Testis (tissue), 3 donors: ENCODE measurements around the gene MOXD1. TPM values are rescaled to one million over a fixed set of nuclear protein-coding genes. Genes with fewer than 3 reads are reported as not detected.

Source experiments
- DNase-seq: peaks from one replicate; pipeline ENCODE4 v3.0.0-alpha.2; 2019
- H3K27ac ChIP-seq, 2 donors: fragments of 200-600 bp; sonication (generic); one replicate each; pipeline ENCODE4 v1.5.1; 2019
- H3K27me3 ChIP-seq: fragments of 200-600 bp; sonication (generic); one replicate; pipeline ENCODE4 v1.5.1; 2019
- H3K36me3 ChIP-seq: fragments of 200-600 bp; sonication (generic); one replicate; pipeline ENCODE4 v1.5.1; 2017; ENCODE audit warnings: low read depth; ENCODE audit errors: missing control alignments
- H3K4me1 ChIP-seq: fragments of 200-600 bp; sonication (generic); one replicate; pipeline ENCODE4 v1.5.1; 2019
- H3K4me3 ChIP-seq, 2 donors: fragments of 200-600 bp; sonication (generic); one replicate each; pipeline ENCODE4 v1.5.1; 2017 to 2019
- H3K9me3 ChIP-seq: fragments of 200-600 bp; sonication (generic); one replicate; pipeline ENCODE4 v1.5.1; 2017
- POLR2A ChIP-seq: fragments of 450-650 bp; IDR thresholded peaks from one replicate; pipeline ENCODE4 v1.6.1; 2017; ENCODE audit warnings: antibody characterized with exemption, mild to moderate bottlenecking, moderate library complexity
- WGBS, 2 donors: methylation state at CpG; one replicate each; pipeline ENCODE4 v1.1.5; 2018; 5-methylcytosine and 5-hydroxymethylcytosine counted together
- intact Hi-C: fragments of 100-400 bp; cut with DNase I; formaldehyde crosslinking; loops from one replicate; pipeline ENCODE4 v1.15.1; 2023; ENCODE audit warnings: low total_unique reads
- polyA plus RNA-seq: library from polyadenylated mRNA; stranded (reverse); fragments of 350-450 nt; fragmentation: Illumina TruSeq; extraction: RNeasy Lipid Tissue Mini Kit (QIAGEN cat#74804); gene quantifications from one replicate; pipeline ENCODE4 v1.2.3, GENCODE V29; 2014; ENCODE audit warnings: low read depth, low replicate concordance; ENCODE audit not compliant: insufficient read depth
- total RNA-seq, 2 donors: library from RNA; depleted of rRNA; stranded (reverse); fragments of >200 nt; gene quantifications; one replicate each; pipeline ENCODE4 v1.2.3, GENCODE V29; 2016
- TF ChIP-seq, protein P1 (sequence below), 3 experiments: fragments of 450-650 bp in 2 of 3; fragments of 200-600 bp in 1 of 3; sonication (generic) in 1 of 3; IDR thresholded peaks; one replicate each; pipeline ENCODE4 v1.5.1; 2016 to 2019; ENCODE audit warnings: antibody characterized with exemption in 3 of 3, mild to moderate bottlenecking in 2 of 3, moderate library complexity in 1 of 3

MOXD1 gene
- total and polyA plus RNA-seq, 3 donors from 2014 or later = 3.1 to 8.6 (median 7.4) TPM

GRCh38 chr6:132388291-132388690, 13.0 kb downstream of the MOXD1 start:
- no peak overlapping the region for H3K4me3 ChIP-seq
- no peaks in the 10 kb centered on the region for H3K9me3 ChIP-seq
- DNase-seq = no peak
- H3K27ac ChIP-seq = no peak overlapping the region
- H3K27me3 ChIP-seq = no peaks in the 10 kb centered on the region
- H3K36me3 ChIP-seq = no peaks in the 10 kb centered on the region
- 39 to 44% methylated on average over 3 of the region's 3 CpGs for WGBS, 2 donors
- TF ChIP-seq, protein P1, sequence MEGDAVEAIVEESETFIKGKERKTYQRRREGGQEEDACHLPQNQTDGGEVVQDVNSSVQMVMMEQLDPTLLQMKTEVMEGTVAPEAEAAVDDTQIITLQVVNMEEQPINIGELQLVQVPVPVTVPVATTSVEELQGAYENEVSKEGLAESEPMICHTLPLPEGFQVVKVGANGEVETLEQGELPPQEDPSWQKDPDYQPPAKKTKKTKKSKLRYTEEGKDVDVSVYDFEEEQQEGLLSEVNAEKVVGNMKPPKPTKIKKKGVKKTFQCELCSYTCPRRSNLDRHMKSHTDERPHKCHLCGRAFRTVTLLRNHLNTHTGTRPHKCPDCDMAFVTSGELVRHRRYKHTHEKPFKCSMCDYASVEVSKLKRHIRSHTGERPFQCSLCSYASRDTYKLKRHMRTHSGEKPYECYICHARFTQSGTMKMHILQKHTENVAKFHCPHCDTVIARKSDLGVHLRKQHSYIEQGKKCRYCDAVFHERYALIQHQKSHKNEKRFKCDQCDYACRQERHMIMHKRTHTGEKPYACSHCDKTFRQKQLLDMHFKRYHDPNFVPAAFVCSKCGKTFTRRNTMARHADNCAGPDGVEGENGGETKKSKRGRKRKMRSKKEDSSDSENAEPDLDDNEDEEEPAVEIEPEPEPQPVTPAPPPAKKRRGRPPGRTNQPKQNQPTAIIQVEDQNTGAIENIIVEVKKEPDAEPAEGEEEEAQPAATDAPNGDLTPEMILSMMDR (IDR thresholded peaks at IDR 0.05) = no peak
- no peak for TF ChIP-seq POLR2A
- H3K4me1 ChIP-seq = no peaks in the 10 kb centered on the region
- intact Hi-C loops = no loop called here

- Histone ChIP-seq H3K36me3 (no peaks in the 10 kb centered on the region), H3K9me3 (no peaks in the 10 kb centered on the region), H3K27me3 (no peaks in the 10 kb centered on the region), H3K4me3 (no peak overlapping the region), H3K4me1 (no peaks in the 10 kb centered on the region), H3K27ac (no peak overlapping the region)
- 62 to 77% methylated on average over 3 of the region's 3 CpGs for WGBS, 2 donors
- intact Hi-C loops = no loop called here
- DNase-seq = no peak
- TF ChIP-seq, protein P1 (IDR thresholded peaks at IDR 0.05) = no peak
- TF ChIP-seq POLR2A = no peak
Measured at GRCh38 chr6:132382630-132383175, 18.6 kb downstream of the MOXD1 start.

- WGBS, 2 donors = 83 to 87% methylated on average over 1 of the region's 1 CpG
- TF ChIP-seq POLR2A = no peak
- TF ChIP-seq, protein P1 (IDR thresholded peaks at IDR 0.05) = no peak
- Histone ChIP-seq H3K27me3 (no peaks in the 10 kb centered on the region), H3K36me3 (no peaks in the 10 kb centered on the region), H3K4me3 (no peak overlapping the region), H3K9me3 (no peaks in the 10 kb centered on the region), H3K27ac (no peak overlapping the region), H3K4me1 (no peaks in the 10 kb centered on the region)
- no peak for DNase-seq
- intact Hi-C loops = no loop called here
Measured at GRCh38 chr6:132381381-132381780, 19.9 kb downstream of the MOXD1 start.

DNA sequence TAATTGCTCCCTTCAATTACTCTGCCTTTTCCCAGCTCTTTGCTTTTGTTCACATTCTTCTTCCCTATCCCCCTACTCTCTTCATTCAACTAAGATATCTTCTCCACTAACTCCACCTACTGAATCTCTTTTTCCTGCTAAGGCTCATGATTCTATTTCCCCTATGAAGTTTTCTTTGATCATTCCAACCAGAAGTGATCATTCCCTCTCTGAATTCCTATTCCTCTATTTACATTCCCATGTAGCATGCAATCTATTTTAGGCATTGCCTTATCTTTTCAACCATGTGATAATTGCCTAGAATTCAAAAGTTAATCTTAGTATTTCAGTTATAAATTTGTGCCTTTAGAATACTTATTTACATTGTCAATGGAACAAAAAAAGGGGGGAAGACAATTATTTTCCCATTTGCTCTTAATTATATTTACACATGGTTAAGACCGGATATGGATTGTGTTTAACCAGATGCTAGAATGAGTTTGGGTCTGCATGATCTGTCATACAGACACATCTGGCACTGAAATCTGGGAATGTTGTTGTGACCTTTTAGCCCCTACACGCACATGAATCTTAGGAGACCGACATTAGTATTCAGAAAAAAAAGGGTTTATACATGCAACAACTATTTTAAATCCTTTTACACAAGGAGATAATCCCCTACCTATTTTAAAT, 20.8 kb downstream of the MOXD1 start:
- WGBS, 2 donors = 74 to 83% methylated on average over 3 of the region's 3 CpGs

More for the DNA sequence above, 20.8 kb downstream of the MOXD1 start:
- no peaks in the 10 kb centered on the region for H3K27me3 ChIP-seq
- no peaks in the 10 kb centered on the region for H3K36me3 ChIP-seq
- no peaks in the 10 kb centered on the region for H3K4me1 ChIP-seq
- H3K9me3 ChIP-seq = no peaks in the 10 kb centered on the region
- intact Hi-C loops = no loop called here
- H3K4me3 ChIP-seq = no peak overlapping the region
- TF ChIP-seq, protein P1 (IDR thresholded peaks at IDR 0.05) = no peak
- no peak for TF ChIP-seq POLR2A
- no peak for DNase-seq
- H3K27ac ChIP-seq = no peak overlapping the region
